ENCODE measurements around the gene SH3PXD2A.

The SH3PXD2A gene

DNA sequence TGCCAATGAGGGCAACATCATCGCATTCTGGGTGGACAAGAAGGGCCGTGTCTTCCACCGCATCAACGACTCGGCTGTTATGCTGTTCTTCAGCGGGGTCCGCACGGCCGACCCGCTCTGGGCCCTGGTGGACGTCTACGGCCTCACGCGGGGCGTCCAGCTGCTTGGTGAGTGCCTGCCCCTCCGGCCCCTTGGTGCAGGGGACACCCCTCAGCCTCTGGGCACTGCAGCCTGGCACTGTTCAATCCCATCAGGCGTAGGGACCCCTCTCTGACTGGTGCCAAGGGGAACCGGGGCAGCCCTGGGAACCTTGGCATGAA lies 283.8 kb downstream of the SH3PXD2A start:
- no peak for DNase-seq

GRCh38 chr10:103570844-103571655 lies 284.3 kb downstream of the SH3PXD2A start:
- DNase-seq, result no peak

DNA sequence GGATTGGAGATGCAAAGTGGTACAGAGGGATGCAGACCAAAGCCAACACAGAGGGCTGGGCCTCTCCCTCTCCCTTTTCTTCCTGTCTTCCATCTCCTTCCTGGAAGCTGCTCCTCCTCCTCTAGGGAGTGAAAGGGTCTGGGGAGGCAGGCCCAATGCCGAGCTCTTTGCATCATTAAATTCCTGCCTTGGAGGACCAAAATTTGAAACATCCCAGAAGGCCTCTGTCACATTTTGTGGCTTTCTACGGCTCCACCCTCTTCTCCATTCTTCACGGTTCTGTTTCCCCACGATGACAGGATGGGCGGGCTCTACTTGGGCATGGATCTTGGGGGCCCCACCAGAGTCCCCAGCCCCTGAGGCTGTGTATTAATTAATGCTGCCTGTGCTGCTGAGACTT lies 285.5 kb downstream of the SH3PXD2A start:
- DNase-seq, result peak; percentile 40

DNA sequence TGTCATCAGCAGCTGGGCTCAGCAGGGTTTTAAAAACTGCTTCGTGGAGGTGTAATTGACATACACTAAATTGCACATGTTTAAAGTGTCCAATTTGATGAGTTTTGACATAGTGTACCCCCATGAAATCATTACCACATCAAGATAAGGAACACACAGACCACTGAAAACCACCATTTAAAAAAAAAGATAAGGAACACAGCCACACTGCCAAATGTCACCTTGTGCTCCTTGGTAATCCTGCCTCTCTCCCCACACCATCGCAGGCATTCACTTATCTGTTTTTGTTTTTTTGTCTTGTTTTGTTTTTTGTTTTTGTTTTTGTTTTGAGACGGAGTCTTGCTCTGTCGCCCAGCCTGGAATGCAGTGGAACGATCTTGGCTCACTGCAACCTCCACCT lies 286.9 kb downstream of the SH3PXD2A start:
- no peak for DNase-seq

GRCh38 chr10:103566536-103566935 lies 288.8 kb downstream of the SH3PXD2A start:
- peak; percentile 23 for DNase-seq

DNA sequence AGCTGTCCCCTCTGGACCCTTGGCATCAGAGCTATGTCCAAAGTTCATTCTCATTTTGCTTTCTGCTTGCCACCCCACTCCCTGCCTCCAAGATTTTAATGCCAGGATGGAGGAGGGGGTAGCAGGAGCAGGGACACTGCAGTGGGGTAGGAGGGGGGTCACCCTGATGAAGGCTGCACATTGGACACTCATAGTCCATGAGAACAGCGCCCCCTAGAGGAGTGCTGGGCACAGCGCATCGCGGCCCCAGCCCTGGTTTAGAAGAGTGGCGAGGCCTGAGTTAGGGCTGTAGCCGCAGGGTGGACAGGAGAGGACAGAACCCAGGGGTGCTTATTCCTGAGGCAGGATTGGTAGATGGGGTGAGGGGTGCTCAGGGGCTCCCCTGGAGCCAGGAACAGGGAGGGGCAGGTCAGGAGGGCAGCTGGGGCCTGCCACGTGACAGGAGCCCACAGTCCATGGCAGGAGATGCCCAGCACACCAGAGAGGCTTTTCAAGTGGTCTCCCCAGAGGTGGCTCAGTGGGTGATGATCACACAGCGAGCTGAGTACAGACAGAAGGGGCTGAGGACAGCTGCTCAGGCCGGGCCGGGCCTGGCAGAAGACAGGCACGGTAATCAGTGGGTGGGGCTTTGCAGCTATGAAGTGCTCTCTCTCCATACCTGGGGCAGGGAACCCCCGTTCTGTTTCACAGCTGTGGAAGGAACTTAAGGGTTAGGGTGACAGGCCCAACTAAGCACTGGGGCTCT lies 290.4 kb downstream of the SH3PXD2A start:
- DNase-seq, result peak; percentile 10

DNA sequence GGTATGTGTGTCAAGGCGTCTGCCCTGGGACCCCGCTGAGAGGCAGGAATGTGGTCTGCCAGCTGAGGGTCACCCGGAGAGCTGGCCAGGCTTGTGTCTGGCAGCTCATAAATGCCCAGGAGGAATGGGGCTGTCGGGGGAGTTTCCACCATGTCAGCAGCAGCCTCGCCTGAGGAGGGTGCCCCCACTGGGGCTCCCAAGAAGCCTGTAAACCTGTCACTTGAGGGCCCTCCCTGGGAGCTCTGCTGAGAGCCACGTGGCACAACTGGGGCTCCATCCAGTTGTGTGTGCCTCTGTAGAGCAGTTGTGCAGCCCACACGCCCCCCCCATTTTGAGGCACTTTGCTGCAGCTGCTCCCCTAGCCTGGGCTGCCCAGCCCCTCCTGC lies 291.3 kb downstream of the SH3PXD2A start:
- DNase-seq, result no peak

GRCh38 chr10:103563231-103564115 lies 291.9 kb downstream of the SH3PXD2A start:
- DNase-seq, result no peak

- DNase-seq, result no peak
Observed at GRCh38 chr10:103562383-103562782, 293.0 kb downstream of the SH3PXD2A start.

DNA sequence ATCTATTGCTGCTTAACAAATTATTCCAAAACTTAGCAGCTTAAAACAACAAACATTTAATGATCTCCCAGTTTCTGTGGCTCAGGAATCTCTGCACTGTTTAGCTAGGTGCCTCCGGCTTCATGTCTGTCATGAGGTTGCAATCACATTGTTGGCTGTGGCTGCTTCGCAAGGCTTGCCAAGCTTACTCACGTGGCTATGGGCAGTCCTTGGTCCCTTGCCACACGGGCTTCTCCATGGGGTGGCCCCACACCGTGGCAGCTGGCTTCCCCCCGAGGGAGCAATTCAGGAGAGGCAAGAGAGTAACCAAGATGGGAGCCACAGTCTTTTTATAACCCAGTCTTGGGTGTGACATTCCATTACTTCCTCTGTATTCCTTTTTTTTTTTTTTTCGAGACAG lies 294.5 kb downstream of the SH3PXD2A start:
- no peak for DNase-seq

GRCh38 chr10:103559776-103560175 lies 295.6 kb downstream of the SH3PXD2A start:
- DNase-seq, result no peak

DNA sequence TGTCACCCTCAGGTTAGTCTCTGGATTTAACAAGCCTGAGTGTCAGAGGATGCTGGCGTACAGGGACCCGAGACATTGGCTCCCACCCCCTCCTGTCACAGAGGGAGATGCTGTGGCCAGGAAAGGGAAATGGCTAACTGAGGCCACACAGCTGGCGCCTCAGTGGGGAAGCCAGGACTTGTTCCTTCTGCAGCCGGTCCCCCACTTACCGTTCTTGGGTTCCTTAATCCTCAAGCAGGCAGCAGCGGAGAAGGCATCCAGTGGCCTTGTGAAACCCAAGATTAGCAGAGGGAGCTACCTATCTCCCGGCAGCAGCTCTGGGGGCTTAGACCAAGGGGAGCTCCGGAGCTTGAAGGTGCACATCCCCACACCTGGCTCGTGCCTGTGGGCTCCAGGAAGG lies 296.5 kb downstream of the SH3PXD2A start:
- DNase-seq, result no peak

- DNase-seq, result no peak
Observed at GRCh38 chr10:103557455-103557854, 297.9 kb downstream of the SH3PXD2A start.

DNA sequence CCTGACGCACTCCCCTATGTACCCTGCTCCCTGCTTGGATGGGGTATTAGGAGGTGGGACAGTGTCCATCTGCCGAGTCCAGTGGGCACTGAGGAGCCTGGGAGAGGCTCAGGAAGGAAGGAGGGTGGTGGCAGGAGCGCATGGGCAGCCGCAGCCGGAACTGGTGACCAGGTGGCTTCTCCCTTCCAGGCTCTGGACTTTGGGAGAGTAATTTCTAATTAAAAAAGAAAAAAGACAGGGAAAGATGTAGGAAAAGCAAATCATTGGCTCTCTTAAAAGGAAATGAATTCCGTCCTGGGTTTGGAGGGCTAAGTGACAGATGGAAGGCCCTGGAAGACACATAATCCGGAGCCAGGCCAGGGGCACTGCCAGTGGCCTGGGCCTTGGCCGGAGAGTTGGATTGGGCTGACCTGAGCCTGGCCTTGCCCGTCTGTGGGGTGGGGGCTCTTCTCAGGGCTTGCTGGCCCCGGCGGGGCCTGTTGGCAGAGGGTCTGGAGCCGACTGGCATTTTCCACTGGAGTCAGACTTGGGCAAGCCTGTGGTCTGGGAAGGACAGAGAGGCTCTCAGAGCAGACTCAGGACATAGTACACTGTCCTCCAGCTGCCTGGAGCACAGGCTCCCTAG lies 298.9 kb downstream of the SH3PXD2A start:
- DNase-seq, result no peak

GRCh38 chr10:103555712-103556111 lies 299.7 kb downstream of the SH3PXD2A start:
- DNase-seq, result no peak

GRCh38 chr10:103555325-103555649 lies 300.1 kb downstream of the SH3PXD2A start:
- no peak for DNase-seq

- DNase-seq, result peak; percentile 68
Observed at GRCh38 chr10:103554488-103555324, 300.7 kb downstream of the SH3PXD2A start.

GRCh38 chr10:103553743-103554487 lies 301.5 kb downstream of the SH3PXD2A start:
- no peak for DNase-seq

- DNase-seq, result no peak
Observed at GRCh38 chr10:103552856-103553742, 302.3 kb downstream of the SH3PXD2A start.

Measured in fibroblast of skin of right biceps (primary cell).